Testis (tissue), 3 donors: ENCODE results near the gene UVRAG. TPM values are rescaled to one million over a fixed set of nuclear protein-coding genes. Genes with fewer than 3 reads are reported as not detected.
A peak's percentile ranks its signal among the peaks of the same experiment; 100 is the strongest.
"Not testable (repeated sequence)": the region's sequence is repeated elsewhere in the genome, so short reads cannot be mapped to it uniquely, and the experiment has no call there.

Source experiments
- DNase-seq: peaks from one replicate; pipeline ENCODE4 v3.0.0-alpha.2; 2019
- H3K27ac ChIP-seq, 2 donors: fragments of 200-600 bp; sonication (generic); one replicate each; pipeline ENCODE4 v1.5.1; 2019
- H3K27me3 ChIP-seq: fragments of 200-600 bp; sonication (generic); one replicate; pipeline ENCODE4 v1.5.1; 2019
- H3K36me3 ChIP-seq: fragments of 200-600 bp; sonication (generic); one replicate; pipeline ENCODE4 v1.5.1; 2017; ENCODE audit warnings: low read depth; ENCODE audit errors: missing control alignments
- H3K4me1 ChIP-seq: fragments of 200-600 bp; sonication (generic); one replicate; pipeline ENCODE4 v1.5.1; 2019
- H3K4me3 ChIP-seq, 2 donors: fragments of 200-600 bp; sonication (generic); one replicate each; pipeline ENCODE4 v1.5.1; 2017 to 2019
- H3K9me3 ChIP-seq: fragments of 200-600 bp; sonication (generic); one replicate; pipeline ENCODE4 v1.5.1; 2017
- CTCF ChIP-seq, 3 experiments: fragments of 450-650 bp in 2 of 3; fragments of 200-600 bp in 1 of 3; sonication (generic) in 1 of 3; IDR thresholded peaks; one replicate each; pipeline ENCODE4 v1.5.1; 2016 to 2019; ENCODE audit warnings: antibody characterized with exemption in 3 of 3, mild to moderate bottlenecking in 2 of 3, moderate library complexity in 1 of 3
- POLR2A ChIP-seq: fragments of 450-650 bp; IDR thresholded peaks from one replicate; pipeline ENCODE4 v1.6.1; 2017; ENCODE audit warnings: antibody characterized with exemption, mild to moderate bottlenecking, moderate library complexity
- WGBS, 2 donors: methylation state at CpG; one replicate each; pipeline ENCODE4 v1.1.5; 2018; 5-methylcytosine and 5-hydroxymethylcytosine counted together
- intact Hi-C: fragments of 100-400 bp; cut with DNase I; formaldehyde crosslinking; loops from one replicate; pipeline ENCODE4 v1.15.1; 2023; ENCODE audit warnings: low total_unique reads
- polyA plus RNA-seq: library from polyadenylated mRNA; stranded (reverse); fragments of 350-450 nt; fragmentation: Illumina TruSeq; extraction: RNeasy Lipid Tissue Mini Kit (QIAGEN cat#74804); gene quantifications from one replicate; pipeline ENCODE4 v1.2.3, GENCODE V29; 2014; ENCODE audit warnings: low read depth, low replicate concordance; ENCODE audit not compliant: insufficient read depth
- total RNA-seq, 2 donors: library from RNA; depleted of rRNA; stranded (reverse); fragments of >200 nt; gene quantifications; one replicate each; pipeline ENCODE4 v1.2.3, GENCODE V29; 2016

UVRAG gene
- total and polyA plus RNA-seq, 3 donors from 2014 or later, result 10.8 to 22.4 (median 20.1) TPM

GRCh38 chr11:75869661-75870455 is 54.8 kb downstream of the UVRAG start:
- no peaks in the 10 kb centered on the region for H3K36me3 ChIP-seq
- WGBS, 2 donors, result 87 to 88% methylated on average over 1 of the region's 1 CpG
- intact Hi-C loops, result loop anchor here (10.0 kb wide), 1 partner anchor 65 kb away; no protein-coding TSS in a partner anchor
- H3K4me1 ChIP-seq, result peaks cover 10% of the 10 kb centered on the region
- H3K4me3 ChIP-seq, result no peak overlapping the region
- H3K9me3 ChIP-seq, result no peaks in the 10 kb centered on the region
- H3K27ac ChIP-seq, result peak overlapping the region in 1 of 2 donors; percentile 20
- no peaks in the 10 kb centered on the region for H3K27me3 ChIP-seq
- TF ChIP-seq POLR2A (no peak), CTCF (IDR thresholded peaks at IDR 0.05) (no peak)
- DNase-seq, result no peak

DNA sequence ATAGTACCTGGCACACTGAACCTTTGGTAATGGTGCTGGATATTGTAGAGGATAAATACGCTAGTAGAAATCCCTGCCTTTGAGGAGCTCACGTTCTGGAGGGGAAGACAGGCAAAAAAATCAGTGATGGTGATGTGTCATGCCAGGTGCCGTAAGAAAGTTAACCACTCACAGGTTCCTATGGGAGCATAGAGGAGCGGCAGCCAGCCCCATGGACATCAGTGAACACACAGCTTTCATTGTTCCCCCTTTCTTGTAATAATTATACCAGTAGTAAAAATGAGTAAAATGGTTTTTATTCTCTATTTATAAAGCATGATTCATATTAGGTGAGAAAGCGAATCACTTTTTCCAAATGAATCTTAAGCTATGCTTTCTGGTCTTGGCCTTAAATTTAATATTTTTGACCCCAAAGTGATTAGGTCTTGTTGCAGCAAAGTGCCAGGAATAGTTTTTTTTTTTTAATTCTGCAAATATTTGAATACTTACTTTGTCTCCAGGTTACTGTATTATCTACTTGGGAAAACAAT is 57.9 kb downstream of the UVRAG start:
- H3K27ac ChIP-seq, result no peak overlapping the region
- H3K36me3 ChIP-seq, result no peaks in the 10 kb centered on the region
- no peaks in the 10 kb centered on the region for H3K27me3 ChIP-seq
- intact Hi-C loops, result no loop called here
- H3K4me1 ChIP-seq, result peaks cover 10% of the 10 kb centered on the region
- no peak overlapping the region for H3K4me3 ChIP-seq
- DNase-seq, result no peak
- TF ChIP-seq POLR2A (no peak), CTCF (IDR thresholded peaks at IDR 0.05) (no peak)
- no peaks in the 10 kb centered on the region for H3K9me3 ChIP-seq
- WGBS, 2 donors, result 63 to 70% methylated on average over 5 of the region's 5 CpGs

GRCh38 chr11:75873417-75874221 is 58.6 kb downstream of the UVRAG start:
- H3K27me3 ChIP-seq, result no peaks in the 10 kb centered on the region
- DNase-seq, result no peak
- WGBS, 2 donors, result 85 to 87% methylated on average over 8 of the region's 8 CpGs
- no peak overlapping the region for H3K4me3 ChIP-seq
- H3K36me3 ChIP-seq, result no peaks in the 10 kb centered on the region
- no peak overlapping the region for H3K27ac ChIP-seq
- H3K4me1 ChIP-seq, result peaks cover 6% of the 10 kb centered on the region
- no peak for TF ChIP-seq CTCF (IDR thresholded peaks at IDR 0.05)
- no peak for TF ChIP-seq POLR2A
- intact Hi-C loops, result no loop called here
- no peaks in the 10 kb centered on the region for H3K9me3 ChIP-seq

DNA sequence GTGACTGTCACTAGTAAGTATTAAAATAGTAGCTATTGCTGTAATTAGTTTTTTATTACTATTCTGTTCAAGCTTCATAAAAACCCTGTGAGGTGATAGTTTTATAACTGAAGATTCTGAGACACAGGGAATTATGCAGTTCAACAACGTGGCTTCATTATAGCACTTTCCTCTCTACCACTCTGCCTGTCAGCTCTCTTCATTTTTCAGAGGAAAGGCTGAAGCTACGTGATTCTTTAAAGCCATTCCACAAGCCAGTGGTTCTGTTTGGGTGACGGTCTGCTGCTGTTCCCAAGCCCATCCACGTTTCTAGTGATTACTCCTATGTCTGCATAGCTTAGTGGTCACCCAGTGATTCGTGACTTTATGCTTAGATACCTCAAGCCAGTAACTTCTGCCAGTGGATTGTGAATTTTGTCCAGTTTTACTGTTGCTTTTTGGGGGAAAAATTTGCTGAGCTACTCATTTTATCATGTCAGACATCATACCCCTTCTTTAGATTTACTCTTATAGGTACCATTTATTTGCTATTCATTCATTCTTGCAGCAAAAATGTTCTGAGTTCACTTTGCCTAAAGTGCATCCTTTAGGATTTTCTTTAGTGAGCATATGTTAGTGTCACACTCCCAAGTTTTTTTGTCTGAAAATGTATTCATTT is 59.8 kb downstream of the UVRAG start:
- no peak overlapping the region for H3K27ac ChIP-seq
- DNase-seq, result no peak
- intact Hi-C loops, result no loop called here
- no peak for TF ChIP-seq CTCF (IDR thresholded peaks at IDR 0.05)
- TF ChIP-seq POLR2A, result no peak
- 90 to 94% methylated on average over 5 of the region's 5 CpGs for WGBS, 2 donors
- no peaks in the 10 kb centered on the region for H3K27me3 ChIP-seq
- H3K4me1 ChIP-seq, result no peaks in the 10 kb centered on the region
- H3K36me3 ChIP-seq, result no peaks in the 10 kb centered on the region
- no peak overlapping the region for H3K4me3 ChIP-seq
- no peaks in the 10 kb centered on the region for H3K9me3 ChIP-seq

GRCh38 chr11:75877327-75877726 is 62.3 kb downstream of the UVRAG start:
- H3K4me1 ChIP-seq, H3K27ac ChIP-seq, H3K36me3 ChIP-seq, H3K27me3 ChIP-seq, DNase-seq, intact Hi-C loops, H3K9me3 ChIP-seq: not testable (repeated sequence)
- WGBS, 2 donors, result 56 to 86% methylated on average over 1 to 11 of the region's 27 CpGs
- peak overlapping the region in 1 of 2 donors; percentile 23 for H3K4me3 ChIP-seq

GRCh38 chr11:75877931-75878330 is 62.9 kb downstream of the UVRAG start:
- H3K4me1 ChIP-seq, H3K36me3 ChIP-seq, H3K27me3 ChIP-seq, H3K27ac ChIP-seq, DNase-seq, intact Hi-C loops, H3K9me3 ChIP-seq: not testable (repeated sequence)
- no CpG with 5 or more reads among the region's 33 CpGs for WGBS, 2 donors
- peak overlapping the region; percentile 23 to 29 for H3K4me3 ChIP-seq
